T-helper 22 cell (primary cell): ENCODE results near the gene SEPTIN2.
"Not testable (repeated sequence)": the region's sequence is repeated elsewhere in the genome, so short reads cannot be mapped to it uniquely, and the experiment has no call there.

Experiments
- DNase-seq: peaks from one replicate; pipeline ENCODE4 v3.0.0-alpha.2; 2020; ENCODE audit warnings: low read depth

Gene SEPTIN2

DNA sequence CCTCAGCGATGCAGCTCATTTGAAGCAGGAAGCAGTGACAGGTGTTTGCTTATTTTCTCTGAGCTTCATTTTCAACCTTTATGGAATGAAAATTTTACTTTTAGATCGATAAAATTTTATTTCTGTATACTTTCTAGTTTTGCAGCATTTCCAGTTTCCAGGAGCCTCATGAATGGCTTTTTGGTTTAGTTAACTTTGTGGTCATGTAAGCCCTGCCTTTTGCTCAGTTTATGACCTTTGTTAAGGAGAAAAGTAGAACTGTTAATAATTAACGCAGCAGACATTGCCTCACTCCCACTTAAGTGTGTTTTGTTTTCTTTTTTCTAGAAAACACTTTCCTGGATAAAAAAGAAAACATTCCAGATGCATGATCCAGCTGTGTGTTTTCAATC is 35.9 kb downstream of the SEPTIN2 start:
- DNase-seq, result no peak

DNA sequence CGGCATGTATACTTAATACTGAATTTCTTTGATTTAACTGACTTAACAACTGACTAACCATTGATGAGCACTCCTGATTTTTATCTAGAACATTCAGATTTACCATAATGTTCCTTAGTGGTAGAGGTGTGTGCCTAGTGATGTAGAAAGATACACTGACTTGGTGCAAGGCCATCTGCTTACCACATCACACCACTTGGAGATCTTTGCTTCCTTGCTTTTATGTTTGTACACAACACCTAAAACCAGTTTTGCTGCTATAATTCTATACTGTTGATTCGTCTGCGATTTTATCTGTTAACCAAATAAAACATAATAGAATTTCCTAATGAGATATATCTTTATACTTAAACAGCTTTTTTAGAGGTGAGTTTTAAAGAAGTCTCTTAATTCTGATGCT is 36.5 kb downstream of the SEPTIN2 start:
- DNase-seq, result no peak

DNA sequence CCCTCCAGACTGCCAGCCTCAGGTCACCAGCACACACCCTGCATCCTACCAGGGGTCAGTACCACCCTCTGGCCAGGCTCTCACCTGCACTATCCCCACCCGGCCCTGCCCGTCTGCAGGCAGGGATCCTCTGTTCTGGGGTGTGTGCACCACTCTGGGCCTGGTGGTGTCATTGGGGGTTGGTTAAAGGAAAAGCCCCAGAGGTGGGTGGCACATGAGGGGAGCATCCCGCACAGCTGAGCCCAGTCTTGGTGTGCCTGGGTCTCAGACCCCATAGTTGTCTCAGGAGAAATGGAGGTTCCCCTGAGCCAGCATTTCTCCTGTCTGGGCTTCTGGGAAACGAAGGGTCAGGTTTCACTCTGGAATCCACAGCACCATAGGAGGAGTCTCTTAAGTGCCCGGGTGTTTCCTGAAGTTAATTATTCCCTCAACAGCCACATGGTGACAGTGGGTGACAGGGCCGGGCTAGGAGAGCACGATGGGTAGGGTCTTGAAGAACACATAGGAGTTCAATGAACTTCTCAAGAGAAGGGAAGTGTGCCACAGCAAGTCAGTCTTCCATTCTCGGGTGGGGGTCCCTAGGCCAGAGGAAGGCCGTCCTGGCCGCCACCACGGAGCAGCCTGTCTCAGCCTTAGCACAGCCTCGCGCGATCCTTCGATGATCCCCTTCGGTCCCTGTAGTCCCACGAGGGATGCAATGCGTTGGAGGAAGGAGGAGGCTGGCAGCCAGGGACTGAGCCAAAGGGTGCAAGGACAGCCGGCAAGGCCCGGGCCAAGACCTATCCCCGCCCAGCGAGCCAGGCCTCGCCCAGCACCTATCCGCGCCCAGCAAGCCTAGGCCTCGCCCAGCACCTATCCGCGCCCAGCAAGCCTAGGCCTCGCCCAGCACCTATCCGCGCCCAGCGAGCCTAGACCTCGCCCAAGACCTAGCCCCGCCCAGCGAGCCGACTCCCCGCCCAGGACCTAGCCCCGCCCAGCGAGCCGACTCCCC is 39.2 kb downstream of the SEPTIN2 start:
- DNase-seq, result peak; percentile 69

DNA sequence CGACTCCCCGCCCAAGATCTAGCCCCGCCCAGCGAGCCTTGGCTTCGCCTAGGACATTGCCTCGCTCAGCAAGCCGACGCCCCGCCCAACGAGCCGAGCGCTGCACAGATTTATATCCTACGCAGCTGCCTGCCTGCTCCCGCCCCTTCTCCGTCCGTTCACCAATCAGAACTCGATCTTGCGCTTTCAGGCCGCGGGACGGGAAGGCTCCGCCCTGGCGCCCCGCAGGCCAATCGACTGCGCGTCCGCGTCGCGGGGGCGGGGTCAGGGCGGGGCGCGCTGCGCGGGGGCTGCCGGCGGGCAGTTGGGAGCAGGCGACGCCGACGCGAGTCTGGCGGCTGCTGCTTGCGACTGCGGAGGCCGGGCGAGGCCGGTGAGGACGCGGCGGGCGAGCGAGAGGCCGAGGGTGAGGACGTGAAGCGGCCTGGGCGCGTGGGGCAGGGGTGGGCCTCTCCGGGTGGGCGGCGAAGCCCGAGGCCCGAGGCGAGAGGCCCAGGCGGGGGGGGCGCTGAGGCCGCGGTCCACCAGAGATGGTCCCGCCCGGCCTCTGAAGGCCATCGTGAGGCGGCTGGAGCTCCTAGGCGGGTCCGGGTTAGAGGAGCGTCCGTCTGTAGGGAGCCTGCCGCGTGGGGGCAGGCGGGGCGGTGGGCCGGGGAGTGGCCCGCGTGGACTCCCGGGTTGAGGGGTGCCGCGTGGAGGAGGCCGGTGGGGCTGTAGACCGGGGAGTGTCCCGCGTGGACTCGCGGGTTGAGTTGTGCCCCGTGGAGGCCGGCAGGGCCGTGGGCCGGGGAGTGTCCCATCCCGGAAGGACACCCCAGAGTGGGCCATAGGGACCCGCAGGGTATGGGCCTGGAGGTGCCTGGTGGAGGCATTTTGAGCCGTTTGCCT is 40.5 kb downstream of the SEPTIN2 start, which contains the start of gene FARP2:
TSS of gene FARP2 (plus strand) at position 303 of the 888 bp plus-strand sequence. CDS start 16,823 bp downstream, outside the sequence.
- DNase-seq, result peak; percentile 95

DNA sequence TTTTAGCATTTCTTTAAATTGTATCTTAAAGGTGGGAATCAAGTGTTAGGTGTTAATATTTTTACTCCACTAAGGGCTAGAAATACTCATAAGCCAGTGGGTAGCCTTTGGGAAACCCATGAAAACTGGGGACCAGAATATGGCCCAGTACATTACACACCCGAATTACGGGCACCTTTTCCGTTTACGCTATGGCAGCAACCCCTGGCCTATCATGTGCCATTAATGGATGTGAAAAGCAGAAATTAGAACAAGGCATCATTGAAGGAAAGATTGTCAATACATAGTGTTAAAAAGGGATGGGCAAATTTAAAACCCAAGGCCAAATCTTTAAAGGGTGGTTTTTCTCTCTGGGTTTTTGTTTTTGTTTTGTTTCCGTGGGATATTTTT is 41.1 kb downstream of the SEPTIN2 start:
- no peak for DNase-seq

DNA sequence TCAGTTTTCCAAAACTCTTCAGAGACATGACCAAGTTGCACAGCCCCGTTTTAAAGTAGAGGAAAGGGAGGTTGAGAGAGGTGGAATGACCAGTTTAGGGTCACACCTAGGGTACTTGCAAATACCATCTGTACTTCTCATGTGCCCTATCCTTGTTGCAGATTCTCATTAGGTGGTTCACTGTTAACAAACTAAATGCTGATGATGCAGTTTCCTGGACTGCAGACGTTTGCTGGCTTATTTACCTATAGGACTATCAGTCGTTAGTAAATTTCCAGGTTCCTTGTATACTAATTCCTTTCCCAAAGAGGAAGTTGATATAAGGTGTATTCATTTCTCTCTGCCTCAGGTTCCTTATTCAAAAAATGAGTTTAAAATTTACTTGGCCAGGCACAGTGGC is 41.8 kb downstream of the SEPTIN2 start:
- DNase-seq, result no peak

DNA sequence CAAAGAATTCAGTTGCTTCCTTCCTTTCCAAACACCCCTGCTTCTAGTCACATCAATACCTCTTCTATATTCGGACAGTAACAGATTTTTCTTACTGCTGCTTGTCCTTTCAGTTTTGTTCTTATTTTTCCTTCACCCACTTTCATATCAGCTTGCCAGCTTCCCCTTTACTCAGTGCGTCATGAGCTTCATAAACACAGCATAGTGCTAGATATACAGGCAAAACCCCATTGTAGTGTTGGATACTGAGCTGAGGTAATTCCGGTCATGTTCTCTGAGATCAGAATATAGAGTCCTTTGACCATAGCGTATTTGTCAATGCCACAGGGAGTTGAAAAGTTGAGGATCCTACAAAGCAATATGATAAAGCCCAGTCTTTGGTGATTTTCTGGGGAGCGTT is 42.7 kb downstream of the SEPTIN2 start:
- no peak for DNase-seq

DNA sequence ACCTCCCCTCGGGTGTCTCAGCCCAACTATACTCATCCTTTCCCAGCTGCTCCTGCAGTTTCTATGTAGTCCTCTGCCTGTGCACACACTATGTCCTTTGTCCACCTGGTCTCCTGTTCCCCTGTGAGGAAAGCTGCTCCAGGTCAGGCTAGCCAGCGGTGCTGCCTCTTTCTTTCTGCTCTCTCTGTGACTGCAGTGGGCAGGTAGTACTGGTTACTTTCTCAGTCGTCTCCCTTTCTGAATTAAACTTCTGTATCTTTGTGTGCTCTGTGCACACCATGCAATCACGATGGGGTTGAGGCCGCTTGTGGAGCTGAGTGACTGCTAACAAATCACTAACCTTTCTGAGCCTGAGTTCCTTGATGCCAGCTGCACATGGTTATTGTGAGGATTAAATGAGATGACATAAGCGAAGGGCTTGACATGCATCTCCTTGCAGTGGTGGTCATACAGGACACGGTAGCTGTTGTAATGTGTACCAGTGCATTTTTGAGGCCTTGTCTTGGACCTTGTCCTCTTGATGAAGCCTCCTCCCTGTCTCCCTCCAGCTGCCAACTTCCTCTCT is 43.8 kb downstream of the SEPTIN2 start:
- no peak for DNase-seq

DNA sequence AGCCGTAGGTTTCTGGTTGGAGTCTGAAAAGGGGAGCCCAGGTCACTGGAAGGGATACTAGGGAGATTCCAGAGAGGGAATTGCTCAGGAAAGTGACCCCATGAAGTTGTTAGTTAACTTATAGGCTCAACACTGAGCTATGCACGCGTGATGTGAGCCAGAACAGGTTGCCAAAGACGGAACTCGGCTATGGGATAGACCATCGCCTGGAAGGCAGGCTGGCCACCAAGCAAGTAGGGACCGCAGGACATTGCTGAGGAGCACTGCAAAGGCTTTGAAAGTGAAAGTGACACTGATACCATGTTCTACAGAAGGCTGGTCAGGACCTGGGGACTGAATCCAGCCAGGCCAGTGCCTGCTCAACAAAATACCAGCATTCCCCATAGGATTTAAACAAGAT is 47.7 kb downstream of the SEPTIN2 start:
- DNase-seq, result no peak

DNA sequence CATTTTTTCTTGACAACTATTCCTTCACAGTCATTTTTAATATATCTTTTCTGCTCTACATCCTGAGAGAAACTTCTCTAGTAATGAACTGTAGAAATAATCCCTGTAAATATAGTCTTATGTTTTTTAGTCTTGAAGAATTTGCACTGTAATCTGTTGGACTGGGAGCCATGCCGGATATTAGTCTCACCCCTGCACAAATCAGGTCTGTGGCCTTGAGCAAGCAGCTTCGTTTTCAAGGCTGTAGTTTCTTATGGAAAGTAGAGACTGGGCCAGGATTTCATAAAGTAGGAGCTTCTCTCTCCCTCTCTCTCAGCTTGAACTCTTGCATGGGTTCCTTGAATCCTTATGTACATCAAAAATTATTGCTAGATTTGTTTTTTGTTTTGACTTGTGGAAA is 49.1 kb downstream of the SEPTIN2 start:
- DNase-seq, result no peak

DNA sequence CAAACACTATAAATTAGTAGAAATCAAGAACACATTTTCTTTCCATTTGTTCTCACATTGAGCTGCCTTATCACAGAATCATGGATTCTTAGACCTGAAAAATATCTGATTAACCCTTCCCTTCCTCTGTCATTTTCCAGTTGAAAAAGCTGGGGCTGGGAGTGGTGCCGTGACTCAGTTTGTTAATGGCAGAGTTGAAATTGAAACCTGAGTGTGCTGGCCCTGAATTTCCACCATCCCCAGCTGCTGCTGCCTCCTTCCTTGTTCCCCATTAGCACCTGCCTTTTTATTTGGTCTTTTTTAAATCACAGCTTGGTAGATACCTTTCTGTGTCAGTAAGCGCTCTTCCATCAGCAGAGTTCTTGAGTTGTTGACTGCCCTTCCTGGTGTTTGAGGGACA is 51.0 kb downstream of the SEPTIN2 start:
- DNase-seq, result no peak

DNA sequence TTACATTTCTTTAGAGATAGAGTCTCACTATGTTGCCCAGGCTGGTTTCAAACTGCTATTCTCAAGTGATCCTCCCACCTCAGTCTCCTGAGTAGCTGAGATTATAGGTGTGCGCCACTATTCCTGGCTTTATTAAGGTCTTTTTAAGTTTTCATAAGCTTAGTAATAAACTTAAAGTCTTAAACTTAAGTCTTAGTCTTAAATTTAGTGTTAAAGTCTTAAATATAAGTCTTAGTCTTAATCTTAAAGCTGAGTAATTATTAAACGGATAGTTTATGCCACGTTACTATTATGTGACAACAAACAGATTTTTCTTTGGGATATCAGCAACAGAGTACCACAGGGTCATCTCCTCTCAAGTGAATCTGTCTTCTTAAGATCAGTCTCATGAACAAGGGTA is 52.9 kb downstream of the SEPTIN2 start:
- DNase-seq, result no peak

DNA sequence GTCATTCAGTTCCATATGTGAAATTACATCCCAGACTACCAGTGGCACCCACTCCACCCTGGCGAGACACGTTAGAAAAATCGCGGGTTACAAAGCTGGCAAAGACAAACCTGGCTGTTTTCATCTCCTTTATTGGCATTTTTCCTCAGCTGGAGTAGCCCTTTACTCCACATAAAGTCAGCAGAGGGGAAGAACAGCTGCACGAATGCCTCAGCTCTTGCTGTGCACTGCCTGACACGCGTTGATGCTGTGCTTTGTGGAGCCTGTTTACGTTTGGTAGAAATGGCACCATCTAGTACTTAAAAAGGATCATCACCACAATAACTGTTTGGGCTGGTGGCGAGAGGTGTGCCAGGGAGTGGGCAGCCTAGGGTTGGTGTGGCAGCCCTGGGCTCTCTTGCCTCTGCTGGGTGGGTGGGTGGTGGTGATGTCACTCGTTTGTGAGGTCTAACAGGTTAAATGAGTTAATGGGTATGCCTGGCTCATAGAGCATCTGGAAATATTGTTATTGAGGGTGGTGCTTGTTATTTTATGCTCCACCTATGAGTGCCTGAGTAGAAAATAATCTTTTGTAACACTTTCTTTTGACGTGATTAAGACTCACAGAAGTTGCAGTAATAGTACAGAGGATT is 56.8 kb downstream of the SEPTIN2 start:
- no peak for DNase-seq

DNA sequence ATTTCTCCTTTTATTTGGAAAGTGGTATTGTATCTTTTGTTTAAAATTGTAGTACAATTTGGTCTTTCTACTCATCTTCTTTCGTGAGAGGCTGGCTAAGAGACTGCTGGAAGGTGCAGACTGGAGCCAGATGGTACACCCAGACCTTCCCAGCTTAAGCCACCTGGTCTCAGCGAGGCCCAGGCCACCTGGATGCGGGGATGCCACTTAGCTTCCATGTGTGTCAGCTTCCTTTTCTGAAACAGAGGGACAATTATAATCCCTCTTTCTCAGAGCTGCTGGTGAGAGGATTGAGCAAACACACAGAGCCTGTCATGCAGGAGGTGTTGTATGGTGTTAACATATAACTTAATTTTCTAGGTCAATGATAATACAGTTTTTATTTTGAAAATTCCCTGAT is 57.7 kb downstream of the SEPTIN2 start:
- no peak for DNase-seq

DNA sequence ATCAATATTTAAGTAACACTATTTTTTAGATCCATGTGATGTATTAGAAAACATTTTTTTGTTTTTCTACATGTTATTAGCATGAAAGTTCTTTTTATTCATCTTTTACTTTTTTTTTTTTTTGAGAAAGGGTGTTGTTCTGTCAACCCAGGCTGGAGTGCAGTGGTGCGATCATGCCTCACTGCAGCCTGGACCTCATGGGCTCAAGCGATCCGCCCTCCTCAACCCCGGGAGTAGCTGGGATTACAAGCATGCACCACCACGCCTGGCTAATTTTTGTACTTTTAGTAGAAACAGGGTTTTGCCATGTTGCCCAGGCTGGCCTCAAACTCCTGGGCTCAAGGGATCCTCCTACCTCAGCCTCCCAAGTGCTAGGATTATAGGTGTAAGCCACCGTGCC is 58.2 kb downstream of the SEPTIN2 start:
- not testable (repeated sequence) for DNase-seq

DNA sequence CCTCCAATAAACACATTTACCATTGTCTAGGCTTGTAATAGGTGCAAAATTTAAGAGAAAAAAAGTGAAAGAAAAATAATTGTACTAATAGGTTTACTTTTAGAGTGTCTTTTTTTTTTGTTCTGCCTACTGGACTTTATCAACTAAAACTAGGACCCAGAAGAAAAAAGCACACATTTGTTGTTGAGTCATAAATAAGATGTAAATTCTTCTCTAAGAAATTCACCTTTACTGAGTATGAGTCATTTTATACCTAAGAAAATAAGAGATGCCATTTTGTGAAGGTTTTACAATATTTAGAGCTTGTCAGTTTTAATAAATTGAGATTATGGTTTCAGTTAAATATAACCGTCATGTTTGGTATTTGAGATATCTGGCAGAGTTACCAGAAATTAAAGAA is 59.6 kb downstream of the SEPTIN2 start:
- no peak for DNase-seq

DNA sequence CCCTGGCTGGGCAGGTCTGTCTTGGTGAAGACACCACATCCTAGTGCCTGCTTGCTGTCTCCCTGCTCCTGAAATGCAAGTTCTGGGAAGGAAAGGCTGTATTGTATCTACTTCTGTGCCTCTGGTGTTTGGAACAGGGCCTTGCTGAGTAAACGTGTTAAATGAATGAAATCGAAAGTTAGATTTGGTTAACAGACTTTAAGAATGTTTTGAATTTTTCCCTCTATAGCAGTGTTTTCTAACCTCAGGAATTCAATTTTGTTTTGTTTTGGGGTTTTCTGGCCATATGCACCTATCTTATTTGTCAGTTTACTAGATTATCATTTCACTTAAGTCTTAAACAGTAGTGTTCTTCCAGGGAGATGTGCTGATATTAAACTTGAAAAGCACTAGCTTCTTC is 61.1 kb downstream of the SEPTIN2 start:
- no peak for DNase-seq

DNA sequence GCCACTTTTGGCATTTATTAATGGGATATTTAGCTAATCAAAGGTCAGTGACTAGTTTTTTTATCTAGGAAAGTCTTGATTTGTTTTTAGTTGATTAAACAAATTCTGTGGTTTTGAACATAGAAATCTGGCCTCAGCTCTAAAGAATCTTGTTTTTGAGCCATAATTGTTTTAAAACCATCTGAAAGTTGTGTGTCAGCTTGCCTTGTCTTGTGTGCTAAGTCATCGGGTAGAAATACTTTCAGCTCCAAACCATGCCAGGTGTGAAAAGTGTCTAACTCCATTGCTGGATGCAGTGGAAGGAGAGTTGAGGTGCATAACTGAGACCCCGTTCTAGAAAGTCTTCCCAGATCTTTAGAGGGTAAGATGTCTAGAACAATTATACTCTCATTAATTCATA is 63.1 kb downstream of the SEPTIN2 start:
- DNase-seq, result no peak

DNA sequence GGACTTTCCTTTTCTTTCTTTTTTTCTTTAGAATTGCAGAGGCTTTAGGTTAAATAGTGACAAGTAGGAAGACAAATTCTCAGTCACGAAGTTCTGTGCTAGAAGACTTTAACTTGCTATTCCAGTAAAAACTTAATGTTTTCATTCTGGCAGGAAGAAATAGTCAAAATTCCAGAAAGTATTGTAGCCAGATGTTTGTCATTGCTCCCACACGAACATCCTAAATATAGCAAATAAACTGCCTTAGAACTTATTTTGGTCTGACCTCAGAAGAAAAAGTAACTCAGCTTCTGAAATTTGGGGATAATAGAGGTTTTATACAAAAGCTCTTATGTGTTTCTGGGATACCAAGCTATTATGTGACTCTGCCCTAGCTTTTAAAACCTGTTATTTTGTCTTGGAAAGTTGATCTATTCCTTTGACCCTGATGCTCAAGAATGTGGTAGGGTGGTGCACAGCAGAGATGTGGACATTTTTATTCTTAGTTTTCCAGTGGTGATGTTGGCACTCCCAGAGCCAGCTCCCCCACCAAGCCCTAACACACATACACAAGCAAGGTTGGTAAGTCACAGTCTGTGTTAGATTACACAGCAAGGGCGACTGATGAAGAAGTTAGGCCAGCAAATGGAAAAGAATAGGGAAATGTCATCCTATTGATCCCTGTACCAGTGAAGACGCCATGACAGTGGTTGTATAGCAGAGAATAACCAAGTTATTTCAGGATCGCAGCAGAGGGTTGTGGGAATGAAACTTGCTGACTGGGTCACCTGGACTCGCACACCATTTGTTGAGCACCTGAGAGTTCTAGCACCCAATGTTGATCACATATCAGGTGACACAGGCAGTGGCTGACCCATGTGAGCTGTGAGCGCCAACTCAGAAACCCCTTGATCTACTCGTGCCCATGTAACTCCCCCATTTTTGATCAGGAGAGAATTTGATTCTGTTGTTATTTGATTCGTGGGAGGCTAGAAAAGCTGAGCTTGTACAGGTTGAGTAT is 64.1 kb downstream of the SEPTIN2 start:
- no peak for DNase-seq

DNA sequence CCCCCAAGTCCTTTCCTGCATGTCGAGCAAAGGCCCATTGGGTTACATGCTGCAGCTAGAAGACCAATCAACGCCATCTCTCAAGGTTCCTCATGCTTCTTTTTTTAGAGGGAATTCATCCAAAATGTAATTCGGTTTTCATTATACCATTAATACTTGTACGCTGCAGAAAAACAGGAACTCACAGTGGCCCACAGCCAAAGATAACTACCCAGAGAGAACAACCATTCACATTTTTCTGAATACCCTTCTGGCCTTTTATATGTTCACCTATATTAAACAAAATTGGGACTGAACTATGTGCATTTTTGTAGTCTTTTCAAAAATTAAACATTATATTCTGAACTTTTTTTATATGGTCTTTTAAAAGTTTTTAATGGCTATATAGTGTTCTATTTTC is 66.1 kb downstream of the SEPTIN2 start:
- DNase-seq, result no peak

DNA sequence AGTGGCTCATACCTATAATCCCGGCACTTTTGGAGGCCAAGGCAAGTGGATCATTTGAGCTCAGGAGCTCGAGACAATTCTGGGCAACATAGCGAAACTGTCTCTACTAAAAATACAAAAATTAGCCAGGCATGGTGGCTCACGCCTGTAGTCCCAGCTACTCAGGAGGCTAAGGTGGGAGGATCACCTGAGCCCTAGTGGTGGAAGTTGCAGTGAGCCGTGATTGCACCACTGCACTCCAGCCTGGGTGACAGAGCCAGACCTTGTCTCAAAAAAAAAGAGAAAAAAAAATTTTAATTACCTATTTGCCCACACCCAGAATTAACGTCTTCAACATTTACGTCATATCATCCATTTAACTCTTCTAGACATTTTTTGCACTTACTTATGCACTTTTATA is 69.7 kb downstream of the SEPTIN2 start:
- not testable (repeated sequence) for DNase-seq
